ENCODE data around the gene ABCA3.
"Not testable (repeated sequence)": the region's sequence is repeated elsewhere in the genome, so short reads cannot be mapped to it uniquely, and the experiment has no call there.

DNA sequence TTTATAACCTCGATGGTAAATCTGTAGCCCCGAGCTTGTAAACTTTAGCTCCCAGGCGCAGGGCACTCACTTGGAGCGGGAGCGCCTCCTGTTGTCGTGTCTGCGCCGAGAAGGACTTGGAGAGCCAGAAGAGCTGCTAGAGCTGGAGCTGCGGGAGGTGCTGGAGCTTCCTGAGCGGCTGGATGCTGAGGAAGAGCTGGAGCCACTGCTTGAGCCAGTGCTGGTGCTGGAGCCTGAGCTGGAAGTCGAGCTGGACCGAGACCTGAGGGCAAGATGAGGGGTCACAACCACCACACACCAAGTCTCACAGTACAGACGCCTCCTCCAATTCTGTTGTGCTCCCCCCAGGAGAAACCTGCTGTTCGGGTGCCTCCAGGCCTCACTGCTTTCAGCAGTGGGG, 77.5 kb downstream of the ABCA3 start:
- TF ChIP-seq, protein P1, sequence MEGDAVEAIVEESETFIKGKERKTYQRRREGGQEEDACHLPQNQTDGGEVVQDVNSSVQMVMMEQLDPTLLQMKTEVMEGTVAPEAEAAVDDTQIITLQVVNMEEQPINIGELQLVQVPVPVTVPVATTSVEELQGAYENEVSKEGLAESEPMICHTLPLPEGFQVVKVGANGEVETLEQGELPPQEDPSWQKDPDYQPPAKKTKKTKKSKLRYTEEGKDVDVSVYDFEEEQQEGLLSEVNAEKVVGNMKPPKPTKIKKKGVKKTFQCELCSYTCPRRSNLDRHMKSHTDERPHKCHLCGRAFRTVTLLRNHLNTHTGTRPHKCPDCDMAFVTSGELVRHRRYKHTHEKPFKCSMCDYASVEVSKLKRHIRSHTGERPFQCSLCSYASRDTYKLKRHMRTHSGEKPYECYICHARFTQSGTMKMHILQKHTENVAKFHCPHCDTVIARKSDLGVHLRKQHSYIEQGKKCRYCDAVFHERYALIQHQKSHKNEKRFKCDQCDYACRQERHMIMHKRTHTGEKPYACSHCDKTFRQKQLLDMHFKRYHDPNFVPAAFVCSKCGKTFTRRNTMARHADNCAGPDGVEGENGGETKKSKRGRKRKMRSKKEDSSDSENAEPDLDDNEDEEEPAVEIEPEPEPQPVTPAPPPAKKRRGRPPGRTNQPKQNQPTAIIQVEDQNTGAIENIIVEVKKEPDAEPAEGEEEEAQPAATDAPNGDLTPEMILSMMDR (IDR thresholded peaks at IDR 0.05), result not testable (repeated sequence)
- TF ChIP-seq POLR2A (IDR thresholded peaks at IDR 0.05), result not testable (repeated sequence)
